HEK293 (cell line): ENCODE data around the gene CMTR2.

Source experiments
- CTCF ChIA-PET: fragments of 350-600 bp; formaldehyde crosslinking; extraction: SDS; loops from one replicate; lab custom pipeline; 2021; ENCODE audit warnings: antibody characterized with exemption; lab: Yijun Ruan, JAX
- POLR2A ChIA-PET: fragments of 300-600 bp; formaldehyde crosslinking; extraction: SDS; loops from one replicate; lab custom pipeline; 2020; ENCODE audit warnings: antibody characterized with exemption, inconsistent platforms; lab: Yijun Ruan, JAX
- H3K27ac ChIP-seq: fragments of 200-500 bp; sonication (Bioruptor generic); 2 replicates; pipeline ENCODE4 v1.5.1; 2014; ENCODE audit warnings: low read depth, low read length, control low read depth, inconsistent platforms; ENCODE audit errors: extremely low read depth
- H3K36me3 ChIP-seq, 2 experiments: fragments of 200-500 bp in 1 of 2; sonication (Bioruptor generic) in 1 of 2; 1 replicate in 1 of 2; 2 replicates in 1 of 2; pipeline ENCODE4 v1.5.1; 2014 to 2017; ENCODE audit warnings: inconsistent platforms in 2 of 2, low read length in 2 of 2; ENCODE audit not compliant: control insufficient read depth in 2 of 2, insufficient read depth in 1 of 2
- H3K4me1 ChIP-seq: fragments of 200-500 bp; sonication (Bioruptor generic); 2 replicates; pipeline ENCODE4 v1.5.1; 2014; ENCODE audit warnings: mild to moderate bottlenecking, low read length, inconsistent platforms; ENCODE audit not compliant: control insufficient read depth, insufficient read depth
- H3K4me3 ChIP-seq: 2 replicates; pipeline ENCODE4 v1.5.1; 2011; ENCODE audit warnings: low read depth, mild to moderate bottlenecking, control low read depth, low read length, moderate library complexity
- H3K9me3 ChIP-seq: fragments of 200-500 bp; sonication (Bioruptor generic); 2 replicates; pipeline ENCODE4 v1.5.1; 2014; ENCODE audit warnings: low read depth, low read length, inconsistent platforms; ENCODE audit not compliant: control insufficient read depth, insufficient read depth
- BCL11A ChIP-seq: fragments of 450-650 bp; formaldehyde crosslinking; IDR thresholded peaks from 2 replicates; pipeline ENCODE4 v1.5.1; 2016; ENCODE audit warnings: low read depth, missing biosample characterization, missing genetic modification characterization
- FEZF1 ChIP-seq: fragments of 450-650 bp; formaldehyde crosslinking; IDR thresholded peaks from 2 replicates; pipeline ENCODE4 v1.5.1; 2016; ENCODE audit warnings: missing biosample characterization, missing genetic modification characterization
- GLIS2 ChIP-seq: fragments of 450-650 bp; formaldehyde crosslinking; IDR thresholded peaks from 2 replicates; pipeline ENCODE4 v1.5.1; 2016; ENCODE audit warnings: missing biosample characterization, missing genetic modification characterization
- HIC1 ChIP-seq: fragments of 450-650 bp; formaldehyde crosslinking; IDR thresholded peaks from 2 replicates; pipeline ENCODE4 v1.5.1; 2016; ENCODE audit warnings: missing biosample characterization, missing genetic modification characterization
- KLF16 ChIP-seq: fragments of 450-650 bp; formaldehyde crosslinking; IDR thresholded peaks from 2 replicates; pipeline ENCODE4 v1.5.1; 2017; ENCODE audit warnings: missing biosample characterization, missing genetic modification characterization
- MYNN ChIP-seq: fragments of 450-650 bp; formaldehyde crosslinking; IDR thresholded peaks from 2 replicates; pipeline ENCODE4 v1.5.1; 2016; ENCODE audit warnings: missing biosample characterization, missing genetic modification characterization, borderline replicate concordance
- PRDM1 ChIP-seq: fragments of 450-650 bp; formaldehyde crosslinking; IDR thresholded peaks from 2 replicates; pipeline ENCODE4; 2016; ENCODE audit warnings: missing biosample characterization, missing genetic modification characterization
- REPIN1 ChIP-seq: fragments of 450-650 bp; formaldehyde crosslinking; IDR thresholded peaks from 2 replicates; pipeline ENCODE4 v1.5.1; 2017; ENCODE audit warnings: missing biosample characterization, missing genetic modification characterization, low read depth
- TRIM28 ChIP-seq: IDR thresholded peaks from 2 replicates; pipeline ENCODE4 v1.6.1; 2011; ENCODE audit warnings: low read length, control low read depth, borderline replicate concordance
- ZBTB48 ChIP-seq: fragments of 450-650 bp; formaldehyde crosslinking; IDR thresholded peaks from 2 replicates; pipeline ENCODE4 v1.5.1; 2016; ENCODE audit warnings: missing biosample characterization, missing genetic modification characterization
- ZNF10 ChIP-seq: fragments of 450-650 bp; formaldehyde crosslinking; IDR thresholded peaks from 2 replicates; pipeline ENCODE4 v1.5.1; 2017; ENCODE audit warnings: missing biosample characterization, missing genetic modification characterization
- ZNF132 ChIP-seq: fragments of 450-650 bp; formaldehyde crosslinking; IDR thresholded peaks from 2 replicates; pipeline ENCODE4 v1.5.1; 2017; ENCODE audit warnings: missing biosample characterization, missing genetic modification characterization, borderline replicate concordance
- ZNF140 ChIP-seq: fragments of 450-650 bp; formaldehyde crosslinking; IDR thresholded peaks from 2 replicates; pipeline ENCODE4 v1.5.1; 2016; ENCODE audit warnings: missing biosample characterization, missing genetic modification characterization
- ZNF169 ChIP-seq: fragments of 450-650 bp; formaldehyde crosslinking; IDR thresholded peaks from 2 replicates; pipeline ENCODE4 v1.5.1; 2016; ENCODE audit warnings: missing biosample characterization, missing genetic modification characterization
- ZNF221 ChIP-seq: fragments of 450-650 bp; formaldehyde crosslinking; IDR thresholded peaks from 2 replicates; pipeline ENCODE4 v1.5.1; 2017; ENCODE audit warnings: missing biosample characterization, missing genetic modification characterization, borderline replicate concordance
- ZNF23 ChIP-seq: fragments of 450-650 bp; formaldehyde crosslinking; IDR thresholded peaks from 2 replicates; pipeline ENCODE4 v1.5.1; 2016; ENCODE audit warnings: missing biosample characterization, missing genetic modification characterization, borderline replicate concordance
- ZNF24 ChIP-seq: fragments of 450-650 bp; formaldehyde crosslinking; IDR thresholded peaks from 2 replicates; pipeline ENCODE4 v1.5.1; 2016; ENCODE audit warnings: missing biosample characterization, missing genetic modification characterization
- ZNF354C ChIP-seq: fragments of 450-650 bp; formaldehyde crosslinking; IDR thresholded peaks from 2 replicates; pipeline ENCODE4 v1.5.1; 2016; ENCODE audit warnings: missing biosample characterization, missing genetic modification characterization, low read depth, borderline replicate concordance
- ZNF362 ChIP-seq: fragments of 450-650 bp; formaldehyde crosslinking; IDR thresholded peaks from 2 replicates; pipeline ENCODE4 v1.5.1; 2016; ENCODE audit warnings: missing biosample characterization, missing genetic modification characterization
- ZNF530 ChIP-seq: fragments of 450-650 bp; formaldehyde crosslinking; IDR thresholded peaks from 2 replicates; pipeline ENCODE4 v1.5.1; 2016; ENCODE audit warnings: low read depth, missing biosample characterization, missing genetic modification characterization
- ZNF544 ChIP-seq: fragments of 450-650 bp; formaldehyde crosslinking; IDR thresholded peaks from 2 replicates; pipeline ENCODE4 v1.5.0; 2017; ENCODE audit warnings: missing biosample characterization, missing genetic modification characterization
- ZNF561 ChIP-seq: fragments of 450-650 bp; IDR thresholded peaks from 2 replicates; pipeline ENCODE4 v1.5.1; 2018; ENCODE audit warnings: missing biosample characterization, missing genetic modification characterization, borderline replicate concordance
- ZNF639 ChIP-seq: fragments of 450-650 bp; formaldehyde crosslinking; IDR thresholded peaks from 2 replicates; pipeline ENCODE4 v1.5.1; 2016; ENCODE audit warnings: missing biosample characterization, missing genetic modification characterization
- ZNF692 ChIP-seq: fragments of 450-650 bp; formaldehyde crosslinking; IDR thresholded peaks from 2 replicates; pipeline ENCODE4 v1.5.1; 2016; ENCODE audit warnings: missing biosample characterization, missing genetic modification characterization
- ZNF768 ChIP-seq: fragments of 450-650 bp; formaldehyde crosslinking; IDR thresholded peaks from 2 replicates; pipeline ENCODE4 v1.5.1; 2018; ENCODE audit warnings: missing biosample characterization, mild to moderate bottlenecking, missing genetic modification characterization
- TF ChIP-seq, protein P1 (sequence below): fragments of 450-650 bp; formaldehyde crosslinking; IDR thresholded peaks from 2 replicates; pipeline ENCODE4 v1.5.1; 2016; ENCODE audit warnings: missing biosample characterization, missing genetic modification characterization

Gene CMTR2

DNA sequence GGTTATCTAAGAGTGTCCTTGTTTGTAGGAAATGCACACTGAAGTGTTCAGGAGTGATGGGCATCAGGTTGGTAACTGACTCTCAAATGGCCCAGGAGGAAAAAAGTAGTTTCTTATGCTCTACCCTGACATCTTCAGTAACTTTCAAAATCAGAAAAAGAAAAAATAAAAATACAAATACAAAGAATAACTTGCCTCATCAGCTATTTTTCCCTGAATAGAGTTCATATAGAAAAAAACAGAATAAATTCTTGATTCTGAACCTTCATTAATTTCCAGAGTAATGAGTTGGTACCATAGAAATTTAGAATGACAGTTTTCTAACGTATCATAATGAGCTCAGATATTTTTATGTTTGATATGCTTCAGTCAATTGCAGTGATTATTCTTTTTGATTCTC is 31.4 kb downstream of the CMTR2 start:
- CTCF ChIA-PET, result interaction anchor here (0.7 kb wide), 1 partner anchor 64 kb away, joined by 3 read pairs; no protein-coding TSS in a partner anchor
- H3K36me3 ChIP-seq, result no peaks in the 10 kb centered on the region
- H3K4me1 ChIP-seq, result no peaks in the 10 kb centered on the region
- no peaks in the 10 kb centered on the region for H3K9me3 ChIP-seq
- H3K27ac ChIP-seq, result no peak overlapping the region
- no peak overlapping the region for H3K4me3 ChIP-seq
- TF ChIP-seq GLIS2 (no peak), ZNF639 (tag by site-specific recombination) (no peak), REPIN1 (tag by site-specific recombination) (no peak), ZNF362 (tag by site-specific recombination) (no peak), ZNF692 (tag by site-specific recombination) (no peak), ZNF10 (tag by site-specific recombination) (no peak), ZNF23 (tag by site-specific recombination) (no peak), ZNF354C (no peak), BCL11A (no peak), HIC1 (tag by site-specific recombination) (no peak), ZNF221 (tag by site-specific recombination) (no peak), ZNF169 (tag by site-specific recombination) (no peak), ZNF561 (tag by site-specific recombination) (no peak), MYNN (tag by site-specific recombination) (no peak), PRDM1 (no peak), TRIM28 (no peak), ZNF544 (tag by site-specific recombination) (no peak)
- POLR2A ChIA-PET, result no interaction called here

DNA sequence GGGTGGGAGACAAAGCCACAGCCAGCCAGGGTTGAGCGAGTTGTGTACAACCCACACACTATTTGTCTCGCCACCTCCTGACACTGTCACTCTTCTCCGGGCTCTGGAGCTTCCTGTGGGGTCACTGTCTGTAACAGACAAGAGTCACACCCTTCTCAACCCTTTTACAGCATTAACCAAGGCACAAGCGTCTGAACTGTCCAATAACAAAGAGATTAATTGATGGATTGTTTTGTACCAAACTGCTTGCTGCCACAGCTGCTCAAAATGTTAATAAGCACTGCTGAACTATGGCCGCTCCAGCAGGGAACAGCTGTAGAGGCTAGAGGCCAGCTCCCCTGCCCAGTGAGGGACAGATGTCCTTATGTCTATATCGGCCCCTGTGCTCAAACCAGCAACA is 33.5 kb downstream of the CMTR2 start:
- H3K36me3 ChIP-seq, result no peaks in the 10 kb centered on the region
- H3K4me1 ChIP-seq, result no peaks in the 10 kb centered on the region
- H3K4me3 ChIP-seq, result no peak overlapping the region
- TF ChIP-seq ZNF768 (tag by site-specific recombination) (no peak), KLF16 (tag by site-specific recombination) (no peak), ZNF132 (tag by site-specific recombination) (no peak), ZNF24 (tag by site-specific recombination) (no peak), ZNF140 (tag by site-specific recombination) (no peak), ZNF530 (tag by site-specific recombination) (no peak), FEZF1 (tag by site-specific recombination) (no peak), ZNF23 (tag by site-specific recombination) (no peak), ZBTB48 (tag by site-specific recombination) (no peak)
- TF ChIP-seq, protein P1, sequence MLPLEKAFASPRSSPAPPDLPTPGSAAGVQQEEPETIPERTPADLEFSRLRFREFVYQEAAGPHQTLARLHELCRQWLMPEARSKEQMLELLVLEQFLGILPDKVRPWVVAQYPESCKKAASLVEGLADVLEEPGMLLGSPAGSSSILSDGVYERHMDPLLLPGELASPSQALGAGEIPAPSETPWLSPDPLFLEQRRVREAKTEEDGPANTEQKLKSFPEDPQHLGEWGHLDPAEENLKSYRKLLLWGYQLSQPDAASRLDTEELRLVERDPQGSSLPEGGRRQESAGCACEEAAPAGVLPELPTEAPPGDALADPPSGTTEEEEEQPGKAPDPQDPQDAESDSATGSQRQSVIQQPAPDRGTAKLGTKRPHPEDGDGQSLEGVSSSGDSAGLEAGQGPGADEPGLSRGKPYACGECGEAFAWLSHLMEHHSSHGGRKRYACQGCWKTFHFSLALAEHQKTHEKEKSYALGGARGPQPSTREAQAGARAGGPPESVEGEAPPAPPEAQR (tag by site-specific recombination), result no peak
- ChIA-PET CTCF (no interaction called here), POLR2A (no interaction called here)
- H3K9me3 ChIP-seq, result no peaks in the 10 kb centered on the region
- no peak overlapping the region for H3K27ac ChIP-seq
